Activated CD8-positive, alpha-beta memory T cell treated with anti-CD3 and anti-CD28 coated beads for 4 hours (primary cell): ENCODE results near the gene STAU1.
"Not testable (repeated sequence)": the region's sequence is repeated elsewhere in the genome, so short reads cannot be mapped to it uniquely, and the experiment has no call there.

Source experiments
- DNase-seq, 2 donors: peaks; one replicate each; pipeline ENCODE4 v3.0.0-alpha.2; 2020; ENCODE audit warnings: low read depth in 2 of 2

The STAU1 gene

DNA sequence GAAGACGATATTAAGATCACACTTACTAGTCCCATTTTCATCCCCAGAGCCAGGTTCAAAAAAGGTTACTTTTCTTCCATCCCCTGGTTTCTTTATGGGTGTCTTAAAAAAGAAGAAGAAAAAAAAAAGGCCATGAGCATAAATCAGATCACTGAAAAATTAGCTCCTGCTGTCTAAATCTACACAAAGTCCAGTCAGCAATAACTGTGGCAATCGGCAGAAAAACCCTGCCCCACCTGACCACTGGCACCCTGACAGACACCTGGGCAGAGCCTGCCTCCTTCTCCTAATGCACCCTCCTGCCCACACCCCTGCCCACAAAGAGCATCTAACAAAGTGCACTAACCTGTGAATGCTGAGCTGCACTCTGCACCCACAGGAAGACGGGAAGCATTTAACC is 69.8 kb downstream of the STAU1 start:
- no peak for DNase-seq

DNA sequence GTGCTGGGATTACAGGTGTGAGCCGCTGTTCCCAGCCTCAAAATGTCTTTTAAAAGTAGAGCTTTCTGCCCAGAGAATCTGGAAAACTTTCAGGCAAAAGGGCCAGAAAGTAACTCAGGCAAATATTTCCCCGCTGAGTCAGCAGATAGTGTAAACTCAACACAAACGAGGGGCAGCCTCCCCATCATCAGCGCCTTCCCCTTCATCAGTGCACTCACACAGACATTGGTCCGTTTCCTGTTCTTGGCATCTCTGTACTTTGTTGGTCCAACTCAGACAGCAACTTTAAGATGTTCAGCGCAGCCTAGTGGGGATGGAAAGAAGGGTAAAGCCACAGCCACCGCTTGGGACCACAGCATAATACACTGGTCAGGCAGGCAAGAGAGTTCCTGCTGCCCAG is 72.6 kb downstream of the STAU1 start:
- DNase-seq = no peak

DNA sequence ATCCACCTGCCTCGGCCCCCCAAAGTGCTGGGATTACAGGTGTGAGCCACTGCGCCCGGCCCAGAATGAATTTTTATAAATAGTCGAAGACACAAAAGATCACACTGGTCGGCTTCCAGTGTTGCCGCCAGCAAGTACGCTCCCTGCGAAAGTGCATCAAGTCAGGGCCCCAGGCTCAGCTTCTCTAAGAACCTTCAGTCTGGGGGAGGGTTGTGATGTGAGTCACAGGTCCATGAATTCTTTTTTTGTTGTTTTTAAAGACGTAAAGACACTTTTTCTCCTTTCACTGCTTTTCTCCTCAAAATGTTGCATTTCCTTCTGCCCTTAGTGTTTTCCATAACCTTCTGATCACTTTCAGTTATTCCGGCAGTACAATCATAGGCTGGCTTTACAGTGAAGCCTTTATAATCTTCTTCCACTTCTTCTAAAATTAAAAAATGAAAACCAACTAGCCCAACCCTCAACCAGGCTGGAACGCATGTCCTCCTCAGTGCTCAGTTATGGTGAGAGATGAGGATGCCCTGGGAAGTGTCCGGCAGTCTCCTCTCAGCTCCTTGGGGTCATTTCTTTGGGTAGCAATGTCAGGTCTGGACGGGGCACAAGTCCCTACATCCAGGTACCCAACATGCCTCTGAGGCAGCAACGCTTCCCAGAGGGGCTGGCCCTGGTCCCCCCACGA is 75.4 kb downstream of the STAU1 start:
- no peak for DNase-seq

DNA sequence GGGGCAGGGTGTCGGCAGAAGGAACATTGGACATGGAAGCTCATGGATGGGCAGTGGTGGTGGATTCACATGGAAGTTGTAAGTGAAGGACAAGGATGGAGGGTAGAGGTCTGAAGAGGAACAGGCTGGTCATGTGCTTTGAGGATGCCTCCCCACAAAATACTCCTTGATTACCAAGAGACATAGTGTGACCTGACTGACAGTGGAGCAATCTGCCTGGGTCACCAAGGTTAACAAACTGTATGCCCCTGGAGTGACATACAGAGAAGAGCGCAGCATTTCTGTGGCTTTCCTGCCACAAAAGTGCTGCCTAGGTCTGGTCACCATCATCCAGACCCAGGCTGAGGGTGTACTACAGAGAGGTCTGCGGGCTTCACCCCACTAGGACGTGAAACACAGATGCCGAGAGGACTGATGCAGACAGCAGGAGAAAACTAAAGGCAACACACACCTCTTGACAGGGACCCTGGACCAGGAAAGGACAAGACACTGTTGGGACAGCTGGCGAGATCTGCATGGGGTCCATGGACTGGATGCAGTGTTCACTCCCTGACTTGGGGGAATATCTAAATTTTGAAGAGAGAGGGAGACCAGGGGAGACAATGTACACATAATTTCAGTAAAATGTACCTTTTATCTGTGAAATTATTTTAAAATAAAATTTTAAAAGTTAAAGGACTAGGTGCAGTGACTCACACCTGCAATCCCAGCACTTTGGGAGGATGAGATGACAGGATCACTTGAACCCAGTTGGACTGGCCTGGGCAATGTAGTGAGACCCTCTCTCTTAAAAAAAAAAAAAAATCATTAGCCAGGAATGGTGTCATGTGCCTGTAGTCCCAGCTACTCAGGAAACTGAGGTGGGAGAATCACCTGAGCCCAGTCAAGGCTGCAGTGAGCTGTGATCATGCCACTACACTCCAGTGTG is 77.1 kb downstream of the STAU1 start:
- DNase-seq = no peak

DNA sequence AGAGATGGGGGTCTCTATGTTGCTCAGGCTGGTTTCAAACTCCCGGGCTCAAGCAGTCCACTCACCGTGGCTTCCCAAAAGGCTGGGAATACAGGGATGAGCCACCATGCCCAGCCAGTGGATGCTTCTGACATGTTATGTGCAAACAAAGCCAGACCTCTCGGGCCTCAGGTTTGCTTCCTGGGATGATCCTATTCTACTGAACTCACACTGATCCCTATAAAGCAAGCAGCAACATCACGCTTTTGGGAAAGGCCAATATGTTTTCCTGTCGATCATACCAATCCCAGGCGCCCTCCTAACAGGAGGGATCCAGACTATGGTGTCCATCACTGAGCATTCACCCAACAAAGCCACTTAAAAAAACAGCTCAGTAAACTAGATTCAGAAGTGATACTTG is 81.8 kb downstream of the STAU1 start:
- no peak for DNase-seq

DNA sequence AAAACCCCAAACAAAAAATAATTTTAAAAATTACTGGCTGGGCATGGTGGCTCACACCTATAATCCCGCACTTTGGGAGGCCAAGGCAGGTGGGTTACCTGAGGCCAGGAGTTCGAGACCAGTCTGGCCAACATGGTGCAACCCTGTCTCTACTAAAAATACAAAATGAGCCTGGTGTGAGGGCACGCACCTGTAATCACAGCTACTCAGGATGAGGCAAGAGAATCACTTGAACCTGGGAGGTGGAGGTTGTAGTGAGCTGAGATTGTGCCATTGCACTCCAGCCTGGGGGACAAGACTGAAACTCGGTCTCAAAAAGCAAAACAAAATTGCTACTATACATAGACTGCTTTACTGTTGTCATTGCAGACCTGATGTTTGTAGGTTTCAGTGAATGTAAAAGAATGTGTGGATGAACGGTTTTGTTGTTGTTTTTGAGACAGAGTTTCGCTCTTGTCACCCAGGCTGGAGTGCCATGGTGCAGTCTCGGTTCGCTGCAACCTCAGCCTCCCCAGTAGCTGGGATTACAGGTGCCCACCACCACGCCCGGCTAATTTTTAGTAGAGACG is 83.1 kb downstream of the STAU1 start:
- DNase-seq = not testable (repeated sequence)

DNA sequence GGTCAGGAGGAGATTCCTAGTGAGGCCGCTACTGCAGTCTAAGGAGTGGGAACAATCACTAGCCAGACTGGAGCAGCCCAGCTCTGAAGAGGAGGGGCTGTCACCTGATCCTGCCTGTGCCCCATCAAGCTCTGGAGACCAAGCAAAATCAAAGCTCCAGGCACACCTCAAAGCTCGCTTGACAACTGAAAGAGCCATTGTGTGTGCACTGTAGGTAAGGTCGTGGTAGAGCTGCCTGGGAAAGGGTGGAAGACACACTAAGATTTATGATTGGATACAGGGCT is 83.8 kb downstream of the STAU1 start:
- DNase-seq = no peak

DNA sequence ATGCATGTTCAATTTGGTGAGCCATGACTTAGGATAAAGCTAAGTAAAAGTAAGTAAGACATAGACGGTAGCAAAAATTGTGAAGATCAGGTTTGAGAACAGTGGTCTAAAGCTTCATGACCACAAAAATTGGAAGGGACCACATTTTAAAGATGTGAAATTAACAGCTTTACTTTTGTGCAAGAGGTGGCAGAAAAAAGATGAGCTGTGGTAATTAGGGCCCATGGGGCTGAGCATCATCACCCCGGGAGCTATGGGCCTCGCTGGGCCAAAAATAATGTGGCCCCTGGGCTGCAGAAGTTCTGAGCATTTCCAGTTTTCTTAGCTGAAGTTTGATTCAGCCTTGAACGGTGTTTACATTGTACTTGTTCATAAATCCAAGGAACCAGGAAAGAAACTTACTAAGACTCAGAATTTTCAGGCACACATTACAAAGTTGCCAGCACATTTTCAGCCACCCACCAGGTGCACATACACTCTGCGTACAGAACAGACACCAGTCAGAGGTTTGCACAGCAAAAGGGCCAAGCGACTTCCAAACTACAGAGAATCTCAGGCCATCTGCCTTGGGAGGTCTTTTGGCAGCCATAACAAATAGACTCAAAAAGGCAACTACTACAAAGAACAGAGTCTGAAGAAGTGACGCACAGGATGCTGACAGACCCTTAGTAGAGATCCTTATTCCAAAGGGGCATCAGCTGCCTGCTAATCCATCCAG is 84.3 kb downstream of the STAU1 start:
- DNase-seq = no peak

DNA sequence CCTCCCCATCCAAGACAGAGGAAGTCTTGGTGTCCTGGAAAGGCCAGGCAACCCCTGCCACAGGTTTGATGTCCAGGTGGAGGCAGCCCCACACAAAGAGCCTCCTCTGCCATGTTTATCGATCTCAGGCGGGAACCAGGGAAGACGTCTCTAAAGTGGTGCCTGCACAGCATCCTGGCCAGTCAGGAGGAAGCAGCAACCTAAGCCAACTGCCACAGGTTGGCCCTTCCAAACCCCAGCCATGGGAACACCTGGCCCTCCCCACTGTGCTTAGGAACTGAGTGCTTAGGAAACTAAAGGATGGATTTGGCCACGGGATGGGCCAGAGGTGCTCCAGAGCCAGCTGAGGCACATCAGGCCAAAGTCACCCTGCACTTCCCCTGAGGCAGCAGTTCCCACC is 85.1 kb downstream of the STAU1 start:
- DNase-seq = no peak

DNA sequence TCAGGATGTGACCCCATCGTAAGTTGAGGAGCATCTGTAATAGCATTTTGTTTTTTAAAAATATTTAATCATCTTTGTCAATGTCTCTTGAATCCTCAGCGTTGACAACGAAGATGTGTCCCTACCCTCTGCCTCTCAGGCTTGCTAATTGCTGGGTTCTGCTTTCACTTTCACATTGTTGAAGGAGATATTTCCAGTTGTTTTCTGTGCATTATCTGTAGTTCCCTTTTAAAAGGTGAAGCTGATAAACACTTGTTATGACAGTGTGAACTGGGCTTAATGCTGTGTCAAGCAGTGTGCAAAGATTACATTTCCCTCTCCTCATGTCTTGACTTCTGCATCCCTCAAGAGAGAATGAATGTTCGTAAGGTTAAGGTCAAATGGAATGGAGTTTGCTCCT is 87.2 kb downstream of the STAU1 start:
- DNase-seq = no peak

DNA sequence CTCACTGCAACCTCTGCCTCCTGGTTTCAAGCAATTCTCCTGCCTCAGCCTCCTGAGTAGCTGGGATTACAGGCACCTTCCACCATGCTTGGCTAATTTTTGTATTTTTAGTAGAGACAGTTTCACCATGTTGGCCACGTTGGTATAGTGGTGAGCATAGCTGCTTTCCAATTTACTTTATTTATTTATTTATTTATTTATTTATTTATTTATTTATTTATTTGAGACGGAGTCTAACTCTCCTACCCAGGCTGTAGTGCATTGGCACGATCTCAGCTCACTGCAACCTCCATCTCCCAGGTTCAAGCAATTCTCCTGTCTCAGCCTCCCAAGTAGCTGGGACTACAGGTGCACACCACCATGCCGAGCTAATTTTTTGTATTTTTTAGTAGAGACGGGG is 87.8 kb downstream of the STAU1 start:
- DNase-seq = not testable (repeated sequence)

DNA sequence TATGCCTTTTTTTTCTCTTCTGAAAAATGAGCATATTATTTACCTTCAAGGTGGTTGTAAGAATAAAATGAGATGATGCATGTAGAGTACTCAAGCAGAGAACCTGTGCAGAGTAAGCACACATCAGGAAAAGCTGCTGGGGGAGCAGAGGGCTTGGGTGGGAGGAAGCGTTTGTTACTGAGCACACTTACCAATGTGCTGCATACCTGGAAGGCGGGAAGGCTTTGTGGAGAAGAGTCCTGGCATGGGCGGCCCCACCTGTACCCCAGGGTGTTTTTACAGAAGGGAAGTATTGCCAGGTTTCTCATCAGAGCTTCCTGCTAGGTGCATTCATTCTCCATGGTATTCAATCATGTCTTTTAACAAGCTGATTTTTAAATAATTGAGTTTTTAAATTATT is 89.1 kb downstream of the STAU1 start:
- DNase-seq = no peak

DNA sequence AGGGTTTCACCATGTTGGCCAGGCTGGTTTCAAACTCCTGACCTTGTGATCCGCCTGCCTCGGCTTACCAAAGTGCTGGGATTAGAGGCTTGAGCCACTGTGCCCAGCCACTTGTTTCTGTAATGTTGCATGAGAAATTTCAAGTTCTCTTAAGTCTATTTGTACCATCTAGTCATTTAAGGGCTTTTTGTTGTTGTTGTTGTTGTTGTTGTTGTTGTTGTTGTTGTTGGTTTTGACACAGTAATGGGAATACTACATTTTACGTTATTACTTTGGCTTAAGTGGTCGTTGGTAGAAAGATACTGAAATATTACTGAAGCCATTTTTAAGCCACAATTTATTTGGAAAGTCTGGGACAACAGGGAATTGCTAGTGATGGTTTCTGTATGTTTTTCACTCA is 90.0 kb downstream of the STAU1 start:
- DNase-seq = no peak

DNA sequence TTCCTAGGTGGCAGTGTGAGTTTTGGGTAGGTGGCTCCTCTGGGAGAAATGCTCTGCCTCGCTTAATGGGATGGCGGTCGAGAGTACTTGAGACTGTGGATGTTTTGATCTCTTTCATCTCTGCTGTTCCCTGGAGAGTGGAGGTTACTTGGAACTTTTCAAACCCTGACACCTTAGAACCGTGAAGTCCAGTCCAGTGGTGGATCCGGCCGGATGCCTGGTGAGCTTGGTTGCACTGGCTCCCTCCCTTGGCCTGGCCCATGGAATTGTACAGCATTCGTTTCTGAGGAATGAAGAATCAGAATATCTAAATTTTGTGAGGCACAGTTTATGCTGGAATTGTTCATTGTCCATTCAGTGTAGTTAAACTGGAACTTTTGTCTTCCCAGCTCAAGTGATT is 91.0 kb downstream of the STAU1 start:
- no peak for DNase-seq

DNA sequence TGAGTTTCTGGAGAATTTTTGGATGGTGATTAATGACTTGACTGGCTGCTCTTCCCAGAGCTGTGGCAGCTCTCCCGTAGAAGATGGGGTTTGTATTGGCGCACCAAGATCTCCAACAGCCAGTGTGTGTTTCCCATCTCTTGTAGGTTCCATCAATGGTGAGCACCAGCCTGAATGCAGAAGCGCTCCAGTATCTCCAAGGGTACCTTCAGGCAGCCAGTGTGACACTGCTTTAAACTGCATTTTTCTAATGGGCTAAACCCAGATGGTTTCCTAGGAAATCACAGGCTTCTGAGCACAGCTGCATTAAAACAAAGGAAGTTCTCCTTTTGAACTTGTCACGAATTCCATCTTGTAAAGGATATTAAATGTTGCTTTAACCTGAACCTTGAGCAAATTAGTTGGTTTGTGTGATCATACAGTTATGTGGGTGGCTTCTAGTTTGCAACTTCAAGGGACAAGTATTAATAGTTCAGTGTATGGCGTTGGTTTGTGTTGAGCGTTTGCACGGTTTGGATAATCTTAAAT is 91.9 kb downstream of the STAU1 start:
- no peak for DNase-seq

DNA sequence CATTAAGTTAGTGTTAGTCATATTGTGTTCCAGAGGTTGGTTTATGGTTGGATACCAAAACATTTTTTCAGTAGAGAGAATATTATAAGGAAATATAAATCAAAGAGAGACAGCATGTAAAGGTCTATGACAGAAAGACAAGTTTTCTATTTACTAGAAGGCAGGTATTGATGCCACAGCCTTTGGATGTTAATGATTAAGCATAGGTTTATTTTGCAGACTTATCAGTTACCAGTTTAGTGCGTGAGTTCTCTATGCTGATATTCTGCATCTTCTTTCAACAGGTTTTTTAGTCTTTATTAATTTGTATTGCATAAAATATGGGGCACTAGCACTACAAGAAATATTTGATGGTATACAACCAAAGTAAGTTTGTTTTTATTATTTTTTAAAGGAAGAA is 96.4 kb downstream of the STAU1 start:
- no peak for DNase-seq

DNA sequence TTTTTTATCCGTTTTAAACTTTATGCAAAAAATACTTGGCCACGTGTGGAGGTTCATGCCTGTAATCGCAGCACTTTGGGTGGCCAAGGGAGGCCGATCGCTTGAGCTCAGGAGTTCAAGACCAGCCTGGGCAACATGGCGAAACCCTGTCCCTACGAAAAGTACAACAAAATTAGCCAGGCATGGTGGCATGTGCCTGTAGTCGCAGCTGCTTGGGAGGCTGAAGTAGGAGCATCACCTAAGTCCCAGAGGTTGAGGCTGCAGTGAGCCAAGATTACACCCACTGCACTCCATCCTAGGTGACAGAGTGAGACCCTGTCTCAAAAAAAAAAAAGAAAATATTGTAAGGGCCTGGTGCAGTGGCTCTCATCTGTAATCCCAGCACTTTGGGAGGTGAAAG is 97.0 kb downstream of the STAU1 start:
- no peak for DNase-seq

DNA sequence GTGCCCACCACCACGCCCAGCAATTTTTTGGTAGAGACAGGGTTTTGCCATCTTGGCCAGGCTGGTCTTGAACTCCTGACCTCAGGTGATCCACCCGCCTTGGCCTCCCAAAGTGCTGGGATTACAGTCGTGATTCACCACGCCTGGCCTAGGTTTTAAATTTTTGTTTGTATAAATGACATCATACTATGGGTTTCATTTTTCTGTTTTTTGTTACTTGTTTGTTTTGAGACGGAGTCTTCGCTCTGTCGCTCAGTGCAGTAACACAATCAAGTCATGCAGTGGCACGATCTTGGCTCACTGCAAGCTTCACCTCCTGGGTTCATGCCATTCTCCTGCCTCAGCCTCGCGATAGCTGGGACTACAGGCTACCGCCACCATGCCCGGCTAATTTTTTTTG is 105.8 kb downstream of the STAU1 start:
- not testable (repeated sequence) for DNase-seq

DNA sequence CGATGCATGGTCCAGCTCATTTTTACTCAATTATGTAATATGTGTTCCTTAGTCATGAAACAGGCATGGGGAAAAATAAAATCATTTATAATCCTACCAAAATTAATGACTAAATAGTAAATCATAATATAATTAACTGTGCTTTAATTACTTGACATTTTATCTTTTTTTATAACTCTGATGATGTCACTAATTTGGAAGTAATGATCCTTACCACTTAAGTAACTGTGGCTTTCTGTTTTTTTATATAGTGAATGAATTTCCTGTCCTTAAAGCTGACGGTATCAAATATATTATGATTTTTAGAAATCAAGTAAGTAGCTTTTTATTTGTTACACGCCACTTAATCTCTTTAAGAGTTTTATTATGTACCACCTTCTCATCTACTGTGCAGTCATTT is 109.8 kb downstream of the STAU1 start:
- no peak for DNase-seq

DNA sequence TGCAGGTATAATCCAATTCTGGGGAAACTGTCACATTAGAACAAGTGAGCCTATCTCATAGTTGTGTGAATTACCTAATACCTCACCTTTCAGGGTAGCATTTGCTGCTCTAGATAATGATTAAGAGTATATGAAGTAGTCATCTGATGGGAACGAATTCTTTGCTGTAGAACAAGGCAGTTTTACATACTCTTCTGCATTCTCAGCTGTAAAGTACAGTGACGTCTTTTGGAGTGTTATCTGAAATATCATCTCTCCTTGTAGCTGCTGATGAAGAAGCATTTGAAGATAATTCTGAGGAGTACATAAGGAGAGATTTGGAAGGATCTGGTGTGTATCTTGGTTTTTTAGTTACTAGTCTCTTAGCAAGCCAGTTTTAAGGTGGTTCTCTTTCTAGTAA is 113.6 kb downstream of the STAU1 start:
- DNase-seq = no peak
